ENCODE data around the gene PNPLA8.

PNPLA8 gene

DNA sequence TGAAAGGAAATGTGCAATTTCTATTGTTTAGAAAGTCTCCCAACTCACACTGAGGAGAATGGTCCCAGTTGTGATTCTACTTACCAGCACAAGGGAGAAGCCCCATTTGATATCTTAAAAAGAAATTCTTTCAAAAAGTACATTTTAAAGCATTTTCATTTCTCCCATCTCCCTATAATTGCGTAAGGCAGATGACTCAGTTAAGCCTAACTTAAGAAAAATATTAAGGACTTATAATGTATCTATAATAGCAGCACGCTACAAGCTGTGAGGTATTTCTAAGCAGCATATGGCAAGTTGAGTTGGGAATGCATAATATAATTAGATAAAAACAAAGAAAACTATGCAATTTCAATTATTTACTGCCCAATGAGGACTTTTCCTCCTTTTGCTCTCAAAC is 61.2 kb downstream of the PNPLA8 start:
- no peak for DNase-seq

DNA sequence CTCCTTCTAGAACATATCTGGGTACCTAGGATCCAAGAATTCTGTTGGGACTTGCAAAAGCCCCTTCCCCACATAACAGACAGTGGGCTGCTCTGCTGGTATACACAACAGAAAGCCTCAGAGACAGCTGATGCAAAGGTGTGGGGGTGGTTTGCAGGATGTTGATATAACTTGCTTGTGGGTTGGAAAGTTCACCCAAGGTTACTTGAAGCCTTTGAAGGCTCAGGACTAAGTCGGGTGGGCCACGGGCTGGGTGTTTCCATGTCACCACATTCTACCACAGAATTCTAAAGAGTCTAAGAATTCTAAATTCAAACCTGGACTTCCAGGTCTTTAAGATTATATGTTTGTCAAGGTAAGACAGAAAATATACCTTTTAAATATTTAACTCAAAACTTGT is 62.3 kb downstream of the PNPLA8 start:
- no peak for DNase-seq

DNA sequence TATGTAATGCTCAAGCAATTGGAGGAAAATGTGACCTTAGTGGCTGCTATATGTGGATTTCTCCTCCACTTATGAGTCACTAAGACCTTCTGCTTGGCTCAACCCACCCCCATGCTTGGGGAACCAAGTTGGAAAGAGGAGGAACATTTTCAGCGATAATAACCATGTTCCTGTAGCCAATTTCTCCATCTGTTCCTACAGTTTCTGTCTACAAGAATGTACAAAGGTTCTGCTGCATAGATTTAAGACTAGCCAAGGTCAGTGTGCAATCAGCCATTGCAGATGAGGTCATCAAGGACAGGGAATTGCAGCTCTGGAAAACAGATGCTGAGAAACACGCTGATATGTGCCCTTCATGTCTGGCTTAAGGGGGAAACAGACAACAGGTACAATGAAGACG is 64.1 kb downstream of the PNPLA8 start:
- DNase-seq: no peak

DNA sequence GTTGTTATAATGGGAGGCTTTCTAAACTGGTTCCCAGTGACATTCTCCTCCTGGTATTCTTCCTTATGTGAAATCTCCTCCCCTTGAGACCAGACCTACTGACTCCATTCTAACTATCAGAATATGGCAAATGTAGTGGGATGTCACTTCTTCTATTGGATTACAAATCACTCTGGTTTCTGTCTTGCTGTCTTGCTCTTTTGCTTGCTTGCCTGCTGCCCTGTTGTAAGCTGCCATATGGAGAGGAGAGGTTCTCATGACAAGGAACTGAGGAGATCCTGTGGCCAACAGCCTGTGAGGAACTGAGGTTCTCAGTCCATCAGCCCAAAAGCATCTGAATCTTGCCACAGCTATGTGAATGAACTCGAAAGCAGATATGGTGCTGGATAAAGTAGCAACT is 65.0 kb downstream of the PNPLA8 start:
- DNase-seq: no peak

DNA sequence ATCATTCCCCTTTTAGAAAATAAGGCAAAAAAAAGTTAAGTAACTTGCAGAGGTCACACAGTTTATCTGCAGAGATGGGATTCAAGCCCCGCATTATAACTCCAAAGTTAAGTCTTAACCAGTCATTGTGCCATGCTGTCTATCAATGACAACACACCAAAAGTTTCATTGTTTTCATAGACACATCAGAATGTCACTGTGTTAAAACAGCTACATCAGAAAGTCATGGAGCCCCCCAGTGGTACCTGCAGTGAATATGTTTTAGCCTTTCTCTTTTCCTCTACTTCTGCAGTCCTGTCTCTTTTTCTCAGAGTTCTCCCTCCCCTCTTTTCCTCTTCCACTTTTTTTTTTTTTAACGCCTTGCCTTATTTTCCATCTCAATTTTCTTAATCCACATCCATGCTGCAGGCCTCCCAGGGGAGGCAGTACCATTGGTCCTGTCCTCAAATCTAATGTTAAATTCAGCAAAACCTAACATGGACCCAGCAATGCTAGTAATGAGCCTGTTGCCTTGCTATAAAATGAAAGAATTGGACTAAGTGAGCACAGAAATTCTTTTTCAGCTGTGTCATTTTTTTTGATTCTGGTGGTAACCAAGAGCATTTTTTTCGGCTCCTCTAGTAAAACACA is 65.9 kb downstream of the PNPLA8 start:
- peak; percentile 57 for DNase-seq

DNA sequence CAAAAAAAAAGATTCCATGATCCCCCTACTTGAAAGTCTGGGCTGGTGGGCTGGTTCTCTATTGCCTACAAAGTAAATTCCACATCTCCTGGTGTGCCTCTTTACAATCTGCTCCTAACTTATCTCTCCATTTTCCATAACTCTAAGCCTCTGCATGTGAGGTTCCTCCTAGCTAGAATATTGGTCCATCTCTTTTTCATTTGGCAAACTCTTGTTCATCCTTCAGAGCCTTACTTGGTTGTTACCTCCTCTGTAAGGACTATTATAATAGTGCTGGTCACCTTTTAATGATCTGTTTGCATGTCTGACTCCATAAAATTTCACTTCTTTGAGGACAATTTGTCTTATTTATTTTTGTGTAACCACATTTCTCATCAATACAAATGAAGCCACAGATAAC is 68.1 kb downstream of the PNPLA8 start:
- DNase-seq: no peak

DNA sequence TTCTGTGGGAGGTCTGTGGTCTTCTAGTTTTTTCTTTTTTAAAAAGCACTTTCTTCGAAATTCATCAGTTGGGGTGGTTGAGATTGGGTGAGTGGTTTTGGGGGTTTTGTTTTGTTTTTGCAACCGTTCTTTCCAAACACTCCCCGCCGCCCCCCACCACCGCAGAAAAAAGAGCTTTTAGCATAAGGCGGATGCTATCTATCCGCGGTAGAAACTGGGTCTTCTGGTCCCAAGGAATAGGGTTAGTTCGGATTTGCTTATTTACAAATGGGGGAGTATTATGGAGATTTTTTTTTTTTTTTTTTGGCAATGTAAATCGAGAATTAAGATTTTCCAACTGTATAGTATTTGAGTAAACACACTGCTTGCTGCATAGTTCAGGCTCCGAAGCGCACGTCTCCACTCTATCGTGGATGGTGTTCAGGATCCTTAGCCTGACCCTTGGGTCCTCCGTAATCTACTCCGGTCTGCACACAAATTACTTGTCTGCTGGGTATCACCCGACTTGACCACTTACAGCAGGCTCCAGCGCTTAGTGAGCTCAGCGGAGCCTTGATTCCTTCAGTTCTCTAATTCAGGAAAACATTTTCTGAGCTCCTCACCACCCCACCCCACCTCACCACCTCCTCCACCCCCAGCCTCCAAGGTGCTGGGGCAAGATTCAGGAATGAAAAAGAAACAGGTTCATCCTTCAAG is 68.9 kb downstream of the PNPLA8 start:
- DNase-seq: no peak

DNA sequence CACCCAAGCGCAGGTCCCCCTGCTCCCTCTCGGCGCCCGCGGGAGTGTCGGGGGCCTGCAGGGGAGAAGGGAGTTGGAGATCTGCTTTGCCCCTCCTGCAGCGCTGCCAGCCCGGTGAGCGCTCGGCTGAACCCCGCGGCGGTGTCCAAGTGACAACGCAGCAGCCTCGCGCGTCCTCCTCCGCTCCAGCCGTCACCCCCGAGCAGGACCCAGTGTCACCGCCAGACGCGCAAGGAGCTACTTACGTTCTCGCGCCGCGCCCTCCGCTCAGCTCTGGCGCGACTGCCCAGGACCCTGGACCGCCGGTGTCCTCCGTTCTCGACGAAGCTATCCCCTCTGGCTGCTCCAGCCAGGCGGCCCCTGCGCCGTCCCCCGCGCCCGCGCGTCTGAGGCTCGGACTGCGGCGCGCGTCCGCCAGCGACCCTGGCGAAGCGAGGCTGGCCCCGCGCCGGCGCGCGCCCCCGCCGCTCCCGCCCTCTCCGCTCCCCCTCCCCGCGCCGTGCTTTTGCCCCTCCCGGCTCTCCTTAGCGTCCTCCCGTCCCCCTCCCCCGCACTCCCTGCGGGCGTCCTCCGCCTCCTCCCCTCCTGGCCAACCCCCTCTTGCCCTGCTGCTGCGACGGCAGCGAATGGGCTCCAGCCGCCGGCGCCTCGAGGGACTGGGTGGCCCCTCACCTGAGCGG is 69.8 kb downstream of the PNPLA8 start, which contains the start of gene NRCAM:
Gene NRCAM (minus strand): TSS at position 439 of the 680 bp plus-strand sequence. CDS start 216,372 bp downstream, outside the sequence.
- peak; percentile 94 for DNase-seq

DNA sequence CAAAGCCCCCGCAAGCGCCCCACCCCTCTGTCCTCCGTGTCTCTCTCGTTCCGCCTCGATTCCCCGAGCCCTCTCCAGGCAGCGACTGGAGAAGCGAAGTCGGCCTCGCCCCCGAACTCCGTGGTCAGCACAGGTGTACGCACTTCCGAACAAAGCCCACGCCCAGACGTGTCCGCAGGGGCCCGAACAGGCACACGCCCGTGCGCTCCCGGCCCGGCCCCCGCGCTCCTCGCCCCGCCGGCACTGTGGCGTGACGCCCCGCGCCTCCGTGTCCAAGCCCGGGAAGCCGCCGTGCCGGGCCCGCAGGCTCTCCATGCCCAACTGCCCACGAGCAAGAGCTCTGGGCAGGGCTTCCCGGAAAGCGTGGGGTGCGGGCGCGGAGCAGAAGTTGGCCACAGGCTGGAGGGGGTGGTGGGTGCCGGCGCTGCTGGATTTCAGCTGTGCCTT is 70.4 kb downstream of the PNPLA8 start:
- DNase-seq: no peak

DNA sequence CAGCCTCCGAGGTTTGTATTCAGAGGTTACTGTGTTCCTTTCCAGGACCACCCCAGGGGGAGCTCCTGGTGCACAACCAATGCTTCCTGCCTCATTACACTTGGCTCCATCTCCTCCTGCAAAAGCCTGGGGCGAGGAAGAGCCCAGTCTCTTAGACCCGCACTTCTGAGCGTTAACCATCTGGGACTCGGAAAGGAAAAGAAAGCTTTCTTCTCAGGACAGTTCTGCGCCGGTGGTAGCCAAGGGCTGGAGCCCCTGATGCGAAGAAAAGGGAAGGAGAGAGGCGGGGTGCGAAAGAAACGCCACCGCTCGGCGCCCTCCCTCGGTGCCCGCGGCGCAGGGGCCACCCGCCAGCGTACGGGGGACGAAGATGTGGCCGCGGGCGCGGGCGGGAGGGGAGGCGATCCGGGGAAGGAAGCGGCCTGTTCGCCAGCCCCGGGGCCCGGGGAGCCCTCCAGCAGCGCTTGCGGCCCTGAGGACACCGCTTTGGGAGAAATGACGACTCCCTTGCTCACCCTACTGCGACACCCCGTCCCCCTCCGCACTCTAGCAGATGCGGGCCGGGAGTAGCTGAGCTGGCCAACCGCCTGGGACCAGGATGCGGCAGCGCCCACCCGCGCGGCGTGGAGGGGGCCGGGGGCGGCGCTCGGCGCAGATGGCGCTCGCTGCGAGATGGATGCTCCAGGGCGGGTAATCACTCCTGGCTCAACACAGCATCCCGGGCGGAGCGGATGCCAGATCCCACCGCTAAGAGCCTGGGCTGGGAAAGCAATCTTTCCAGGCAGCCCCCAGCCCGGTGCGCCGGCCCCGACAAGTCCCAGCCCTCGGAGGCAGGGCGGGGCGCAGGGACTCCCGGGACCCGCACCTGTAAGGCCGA is 71.0 kb downstream of the PNPLA8 start:
- DNase-seq: peak; percentile 43

DNA sequence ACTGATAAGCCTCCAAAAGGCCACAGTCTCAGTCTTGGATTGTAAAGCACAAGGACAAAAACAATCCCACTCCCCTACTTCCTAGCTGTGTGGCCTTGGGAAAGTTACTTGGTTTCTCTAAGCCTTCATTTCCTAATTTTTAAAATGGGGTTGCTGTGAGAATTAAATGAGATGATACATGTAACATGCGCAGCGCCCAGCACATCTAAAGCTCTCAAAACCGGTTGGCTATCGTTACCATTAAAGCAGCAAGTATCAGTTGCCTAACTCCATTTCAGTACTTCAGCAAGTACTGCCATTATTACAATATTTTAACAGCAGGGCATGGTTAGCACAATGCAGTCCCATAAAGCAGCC is 71.6 kb downstream of the PNPLA8 start:
- no peak for DNase-seq

DNA sequence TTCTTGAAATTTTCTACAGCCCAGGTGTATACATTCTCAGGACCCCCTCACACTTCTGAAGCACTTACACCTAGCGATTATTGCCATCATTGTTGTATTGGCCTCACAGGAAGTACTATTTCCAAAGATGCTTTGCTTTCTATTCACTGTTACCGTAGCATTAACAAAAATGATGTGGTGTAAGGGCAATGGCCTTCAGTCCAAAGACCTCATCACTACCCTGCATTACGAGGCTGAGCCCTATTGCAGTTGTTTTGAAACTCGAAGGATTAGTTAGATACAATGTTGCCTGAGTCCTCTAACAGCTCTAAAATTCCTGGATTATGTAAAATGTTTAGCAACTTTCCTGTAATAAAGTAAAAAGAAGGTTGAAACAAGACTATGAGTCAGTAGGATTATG is 72.6 kb downstream of the PNPLA8 start:
- DNase-seq: no peak

DNA sequence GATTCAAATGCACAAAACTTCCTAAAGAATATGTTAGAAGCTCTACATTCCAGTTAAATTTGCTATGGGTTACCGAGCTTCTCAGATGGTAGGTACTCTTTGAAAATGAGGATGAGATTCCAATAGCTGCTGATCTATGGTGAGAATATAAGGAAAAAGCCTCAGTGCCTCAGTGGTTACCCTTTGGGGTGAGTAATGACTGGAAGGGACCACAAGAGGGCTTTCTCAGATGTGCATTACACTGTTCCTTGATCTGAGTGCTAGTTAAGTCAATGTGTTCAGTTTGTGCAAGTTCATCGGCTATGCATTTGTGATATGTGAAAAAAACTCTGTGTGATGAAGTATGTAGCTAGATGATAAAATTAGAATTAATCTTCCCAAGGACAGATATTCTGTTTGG is 73.2 kb downstream of the PNPLA8 start:
- peak; percentile 26 for DNase-seq

DNA sequence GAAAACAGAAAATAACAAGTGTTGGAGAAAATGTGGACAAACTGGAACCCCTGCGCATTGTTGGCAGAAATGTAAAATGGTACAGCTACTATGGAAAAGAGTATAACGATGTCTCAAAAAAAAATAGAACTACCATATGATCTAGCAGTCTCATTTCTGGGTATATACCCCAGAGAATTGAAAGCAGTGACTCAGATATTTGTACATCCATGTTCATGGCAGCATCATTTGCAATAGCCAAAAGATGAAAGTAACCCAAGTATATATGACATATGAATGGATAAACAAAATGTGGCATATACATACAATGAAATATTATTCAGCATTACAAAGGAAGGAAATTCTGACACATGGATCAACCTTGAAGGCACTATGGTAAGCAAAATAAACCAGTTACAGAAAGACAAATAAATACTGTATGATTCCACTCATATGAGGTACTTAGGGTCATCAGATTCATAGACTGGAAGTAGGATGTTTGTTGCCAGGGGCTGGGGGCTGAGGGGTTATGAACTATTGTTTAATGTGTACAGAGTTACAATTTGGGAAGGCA is 74.6 kb downstream of the PNPLA8 start:
- DNase-seq: no peak

DNA sequence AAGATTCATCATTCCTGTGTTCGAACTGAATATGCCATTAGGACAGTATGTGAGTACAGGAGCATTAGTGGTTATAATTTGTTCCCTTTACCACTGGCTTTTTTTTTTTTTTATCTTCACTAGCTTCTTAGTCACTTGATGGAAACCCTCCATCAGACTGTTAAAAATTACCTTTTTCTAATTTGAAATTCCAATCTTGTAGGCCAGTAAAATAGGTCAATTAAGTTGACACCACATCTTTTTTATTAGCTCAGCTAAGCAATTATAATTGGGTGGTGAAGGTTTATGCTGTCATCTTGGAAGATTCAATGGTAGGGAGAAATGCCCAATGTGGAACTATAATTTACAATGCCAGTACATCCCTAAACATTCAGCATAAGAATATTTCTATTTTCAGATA is 75.8 kb downstream of the PNPLA8 start:
- DNase-seq: no peak

DNA sequence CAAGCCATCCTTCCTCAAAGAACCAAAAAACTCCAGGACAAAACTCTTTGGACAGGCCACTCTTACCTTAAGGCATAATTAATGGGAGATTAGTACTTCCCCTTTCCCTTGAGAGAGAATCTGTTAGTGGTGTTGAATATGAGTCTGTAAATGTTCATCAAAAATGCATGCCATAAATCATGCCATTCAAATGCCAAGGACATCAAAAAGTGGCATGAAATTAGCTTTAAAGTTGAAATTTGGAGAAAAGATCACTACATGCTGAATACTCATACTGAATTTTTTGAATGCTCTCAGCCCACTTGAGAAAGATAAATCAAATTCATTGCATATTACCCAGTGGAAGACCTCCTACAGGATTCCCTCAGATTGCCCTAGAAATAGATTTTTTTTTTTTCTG is 76.4 kb downstream of the PNPLA8 start:
- DNase-seq: no peak

DNA sequence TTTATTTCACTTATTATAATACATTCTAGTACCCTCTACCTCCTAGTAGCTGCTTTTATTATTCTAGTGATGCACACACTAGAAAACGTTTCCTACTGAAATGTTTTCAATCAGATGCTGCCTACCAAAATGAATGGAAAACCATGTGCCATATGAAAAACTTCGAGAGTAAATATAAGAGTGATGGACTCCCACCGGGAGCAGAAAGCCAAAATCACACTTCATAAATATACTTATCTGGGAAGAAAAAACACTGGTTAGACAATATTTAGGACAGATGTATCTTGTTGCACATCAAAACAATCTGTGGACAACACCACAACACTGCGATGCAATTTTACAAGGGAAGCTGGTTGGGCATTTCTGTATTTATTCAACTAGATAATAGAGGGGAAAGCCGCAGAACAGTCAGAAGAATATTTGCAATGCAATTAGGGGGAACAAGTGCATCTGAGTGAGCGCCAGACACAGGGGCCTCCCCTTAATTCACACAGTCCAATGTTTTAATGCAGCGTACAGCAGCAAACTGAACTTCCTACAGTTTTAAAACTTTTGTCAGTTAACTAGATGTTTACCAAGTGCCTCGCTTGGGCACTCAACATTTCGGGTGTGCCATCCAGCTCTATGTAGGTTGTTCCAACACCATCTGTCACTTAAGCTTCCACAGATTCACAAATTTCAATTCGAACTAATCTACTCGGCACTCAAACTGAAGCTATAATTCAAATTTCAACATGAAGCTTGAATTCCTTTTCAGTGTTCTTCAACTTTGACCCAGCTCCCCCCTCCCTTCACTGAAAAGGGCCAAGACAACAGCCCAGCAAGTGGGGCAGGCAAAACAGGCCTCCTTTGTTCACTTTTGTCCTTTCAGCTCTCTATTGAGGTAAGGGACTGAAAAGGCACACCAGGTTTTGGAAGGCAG is 77.1 kb downstream of the PNPLA8 start:
- peak; percentile 61 for DNase-seq

DNA sequence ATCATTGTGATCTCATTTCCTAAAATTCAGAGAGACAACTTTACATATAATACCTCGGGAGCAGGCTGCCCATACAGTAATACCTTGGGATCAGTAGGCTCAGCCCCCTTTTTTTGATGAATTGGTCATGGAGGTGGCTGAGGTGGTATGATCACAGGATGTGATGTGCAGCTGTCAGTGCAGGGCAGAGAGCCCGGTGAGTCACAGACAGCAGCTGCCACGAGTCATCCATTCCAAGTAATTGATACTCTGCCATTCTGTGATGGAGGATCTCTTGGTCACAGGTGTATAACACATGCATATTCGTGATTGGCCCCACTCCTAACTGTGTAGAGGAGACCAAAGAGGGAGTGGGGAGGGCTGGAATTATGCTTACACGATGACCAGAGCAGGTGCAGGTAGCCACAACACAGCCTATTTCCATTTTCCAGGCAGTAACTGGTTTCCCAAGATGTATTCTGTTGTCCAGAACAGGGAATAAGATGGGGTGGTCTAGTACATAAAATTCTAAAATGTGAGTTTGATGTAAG is 83.8 kb downstream of the PNPLA8 start:
- DNase-seq: peak; percentile 53

DNA sequence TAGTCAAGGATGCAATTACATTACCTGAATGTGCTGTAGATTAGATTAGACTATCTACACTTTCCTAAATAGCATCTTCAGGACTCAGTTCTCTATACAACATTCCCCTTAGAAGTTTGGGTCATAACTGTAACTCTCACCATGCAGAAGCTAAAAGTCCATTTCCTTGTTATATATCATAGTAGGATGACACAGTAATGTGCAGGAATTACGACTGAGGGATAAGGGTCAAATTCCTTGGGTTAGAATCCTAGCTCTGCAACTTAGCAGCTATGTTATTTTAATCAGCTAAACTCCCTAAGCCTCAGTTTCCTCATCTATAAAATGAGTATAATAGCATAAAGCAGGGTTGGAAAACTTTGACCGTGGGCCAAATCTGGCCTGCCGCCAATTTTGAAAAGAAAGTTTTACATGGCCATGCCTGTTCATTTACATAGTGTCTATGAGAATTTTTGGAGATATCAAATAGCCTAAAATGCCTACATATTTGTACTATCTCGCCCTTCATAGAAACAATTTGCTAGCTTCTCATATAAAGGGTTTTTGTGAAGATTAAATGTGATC is 84.5 kb downstream of the PNPLA8 start:
- DNase-seq: no peak

DNA sequence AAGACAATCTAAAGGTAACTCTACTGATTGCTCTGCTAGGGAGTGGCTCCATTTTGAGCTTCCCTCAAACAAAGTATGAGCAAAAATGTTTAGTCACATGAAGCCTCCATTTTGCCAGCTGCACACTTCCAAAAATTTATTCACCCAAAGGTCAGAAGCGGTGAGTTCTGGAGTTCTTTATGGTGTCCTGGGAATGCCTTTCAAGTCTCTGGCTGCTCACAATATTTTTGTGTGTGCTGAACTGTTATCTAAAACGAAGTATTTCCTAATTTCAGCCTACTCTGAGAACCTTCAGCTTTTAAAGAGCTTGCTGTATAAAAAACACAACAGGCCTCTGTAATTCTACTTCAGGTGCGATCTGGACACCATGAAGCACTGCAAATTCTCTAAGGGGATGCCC is 85.3 kb downstream of the PNPLA8 start:
- no peak for DNase-seq

DNA sequence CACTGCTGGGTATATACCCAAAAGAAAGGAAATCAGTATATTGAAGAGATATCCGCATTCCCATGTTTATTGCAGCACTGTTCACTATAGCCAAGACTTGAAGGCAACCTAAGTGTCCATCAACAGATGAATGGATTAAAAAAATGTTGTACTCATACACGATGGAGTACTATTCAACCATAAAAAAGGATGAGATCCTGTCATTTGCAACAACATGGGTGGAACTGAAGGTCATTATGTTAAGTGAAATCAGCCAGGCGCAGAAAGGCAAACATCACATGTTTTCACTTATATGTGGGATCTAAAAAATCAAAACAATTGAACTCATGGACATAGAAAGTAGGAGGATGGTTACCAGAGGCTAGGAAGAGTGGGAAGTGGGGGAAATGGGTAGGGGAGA is 89.0 kb downstream of the PNPLA8 start:
- no peak for DNase-seq

Measured in NCI-H1436 (cell line).